Muscle of leg (tissue), 11 donors: ENCODE data around the gene PIP4K2A. TPM values are rescaled to one million over a fixed set of nuclear protein-coding genes. Genes with fewer than 3 reads are reported as not detected.
"Not testable (repeated sequence)": the region's sequence is repeated elsewhere in the genome, so short reads cannot be mapped to it uniquely, and the experiment has no call there.

Source experiments
- DNase-seq: peaks from one replicate; pipeline ENCODE4 v3.0.0; 2013
- H3K27ac ChIP-seq: one replicate; pipeline ENCODE4 v1.5.1; 2013; ENCODE audit warnings: mild to moderate bottlenecking, low read length, control low read depth
- H3K27me3 ChIP-seq: one replicate; pipeline ENCODE4 v1.6.1; 2013; ENCODE audit warnings: low read length; ENCODE audit not compliant: control insufficient read depth, insufficient read depth
- H3K36me3 ChIP-seq: one replicate; pipeline ENCODE4 v1.6.1; 2013; ENCODE audit warnings: low read length; ENCODE audit not compliant: control insufficient read depth, insufficient read depth
- H3K4me1 ChIP-seq: one replicate; pipeline ENCODE4 v1.6.1; 2013; ENCODE audit warnings: low read length; ENCODE audit not compliant: control insufficient read depth, insufficient read depth
- H3K4me3 ChIP-seq: one replicate; pipeline ENCODE4 v1.5.1; 2013; ENCODE audit warnings: low read length, control low read depth
- H3K9me3 ChIP-seq: replicated peaks from 2 replicates; pipeline ENCODE4 v1.6.1; 2013; ENCODE audit warnings: low read depth, low read length; ENCODE audit not compliant: control insufficient read depth
- WGBS: methylation state at CpG from one replicate; pipeline ENCODE4 v1.1.5; 2013; ENCODE audit warnings: missing lambda C conversion rate; ENCODE audit not compliant: insufficient coverage; 5-methylcytosine and 5-hydroxymethylcytosine counted together
- polyA plus RNA-seq, 8 donors: library from polyadenylated mRNA; unstranded; fragments of 120-200 nt; gene quantifications; one replicate each; pipeline versions ENCODE4 v1.2.1 to v1.2.3, GENCODE V29; 2013; ENCODE audit warnings: inconsistent platforms in 1 of 8, low replicate concordance in 1 of 8; ENCODE audit not compliant: insufficient read length in 8 of 8, insufficient read depth in 1 of 8
- total RNA-seq: library from RNA; stranded (reverse); fragments of 120-200 nt; gene quantifications from one replicate; pipeline ENCODE4 v1.2.4, GENCODE V29; 2013

PIP4K2A gene
- total and polyA plus RNA-seq, 9 donors = 15.4 to 22.4 (median 18.3) TPM

DNA sequence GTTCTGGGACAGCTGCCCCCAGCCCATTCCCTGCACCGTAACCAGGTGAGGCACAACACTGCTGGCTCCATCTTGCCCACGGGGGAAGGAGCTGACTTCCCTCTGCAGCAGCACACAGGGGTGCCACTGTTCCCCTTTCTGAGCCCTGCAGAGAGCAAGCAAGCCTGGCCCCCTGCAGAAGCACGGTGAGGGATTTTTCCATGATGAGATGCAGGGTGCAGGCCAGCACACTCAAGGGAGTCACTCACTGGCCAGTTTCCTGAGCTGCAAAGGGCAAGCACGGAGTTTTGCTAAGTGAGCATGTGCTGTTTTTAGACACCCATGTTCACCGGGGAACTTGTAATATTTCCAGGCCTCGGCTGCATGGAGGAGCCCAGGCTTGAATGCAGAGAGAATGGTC, 176.6 kb downstream of the PIP4K2A start:
- no peak for DNase-seq
- Histone ChIP-seq H3K27ac (no peak overlapping the region), H3K9me3 (no peaks in the 10 kb centered on the region), H3K27me3 (no peaks in the 10 kb centered on the region), H3K4me1 (no peaks in the 10 kb centered on the region), H3K36me3 (peaks cover 39% of the 10 kb centered on the region), H3K4me3 (no peak overlapping the region)
- WGBS = 61% methylated on average over 6 of the region's 6 CpGs

- no peaks in the 10 kb centered on the region for H3K4me1 ChIP-seq
- H3K27me3 ChIP-seq = no peaks in the 10 kb centered on the region
- H3K27ac ChIP-seq = no peak overlapping the region
- peaks cover 29% of the 10 kb centered on the region for H3K36me3 ChIP-seq
- DNase-seq = no peak
- WGBS = no CpG with 5 or more reads among the region's 8 CpGs
- no peaks in the 10 kb centered on the region for H3K9me3 ChIP-seq
- no peak overlapping the region for H3K4me3 ChIP-seq
These were observed 177.8 kb downstream of the PIP4K2A start for GRCh38 chr10:22536620-22537019.

GRCh38 chr10:22534849-22535604, 179.4 kb downstream of the PIP4K2A start:
- Histone ChIP-seq H3K4me3 (no peak overlapping the region), H3K27ac (no peak overlapping the region), H3K27me3 (no peaks in the 10 kb centered on the region), H3K36me3 (peaks cover 22% of the 10 kb centered on the region), H3K4me1 (no peaks in the 10 kb centered on the region), H3K9me3 (peaks cover 4% of the 10 kb centered on the region)
- no peak for DNase-seq
- 97% methylated on average over 4 of the region's 9 CpGs for WGBS

- DNase-seq = no peak
- Histone ChIP-seq H3K4me3 (no peak overlapping the region), H3K9me3 (peaks cover 7% of the 10 kb centered on the region), H3K27me3 (no peaks in the 10 kb centered on the region), H3K36me3 (peaks cover 3% of the 10 kb centered on the region), H3K27ac (no peak overlapping the region), H3K4me1 (no peaks in the 10 kb centered on the region)
- no CpG with 5 or more reads among the region's 2 CpGs for WGBS
These were observed 182.9 kb downstream of the PIP4K2A start for GRCh38 chr10:22531441-22531840.

GRCh38 chr10:22531008-22531407, 183.4 kb downstream of the PIP4K2A start:
- no peak for DNase-seq
- WGBS = 92% methylated on average over 2 of the region's 3 CpGs
- H3K36me3 ChIP-seq = no peaks in the 10 kb centered on the region
- H3K4me3 ChIP-seq = no peak overlapping the region
- no peaks in the 10 kb centered on the region for H3K27me3 ChIP-seq
- H3K9me3 ChIP-seq = peaks cover 7% of the 10 kb centered on the region
- H3K27ac ChIP-seq = no peak overlapping the region
- no peaks in the 10 kb centered on the region for H3K4me1 ChIP-seq

- Histone ChIP-seq H3K9me3 (peaks cover 7% of the 10 kb centered on the region), H3K4me1 (no peaks in the 10 kb centered on the region), H3K4me3 (no peak overlapping the region), H3K36me3 (no peaks in the 10 kb centered on the region), H3K27me3 (no peaks in the 10 kb centered on the region), H3K27ac (no peak overlapping the region)
- 60% methylated on average over 1 of the region's 2 CpGs for WGBS
- DNase-seq = no peak
These were observed 186.9 kb downstream of the PIP4K2A start for GRCh38 chr10:22527520-22527919.

DNA sequence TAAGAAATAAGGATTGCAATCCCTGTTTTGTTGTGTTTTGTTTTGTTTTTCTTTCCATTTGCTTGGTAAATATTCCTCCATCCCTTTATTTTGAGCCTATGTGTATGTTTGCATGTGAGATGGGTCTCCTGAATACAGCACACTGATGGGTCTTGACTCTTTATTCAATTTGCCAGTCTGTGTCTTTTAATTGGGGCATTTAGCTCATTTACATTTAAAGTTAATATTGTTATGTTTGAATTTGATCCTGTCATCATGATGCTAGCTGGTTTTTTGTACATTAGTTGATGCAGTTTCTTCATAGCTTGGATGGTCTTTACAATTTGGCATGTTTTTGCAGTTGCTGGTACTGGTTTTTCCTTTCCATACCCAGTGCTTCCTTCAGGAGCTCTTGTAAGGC, 190.0 kb downstream of the PIP4K2A start:
- H3K9me3 ChIP-seq, DNase-seq: not testable (repeated sequence)

DNA sequence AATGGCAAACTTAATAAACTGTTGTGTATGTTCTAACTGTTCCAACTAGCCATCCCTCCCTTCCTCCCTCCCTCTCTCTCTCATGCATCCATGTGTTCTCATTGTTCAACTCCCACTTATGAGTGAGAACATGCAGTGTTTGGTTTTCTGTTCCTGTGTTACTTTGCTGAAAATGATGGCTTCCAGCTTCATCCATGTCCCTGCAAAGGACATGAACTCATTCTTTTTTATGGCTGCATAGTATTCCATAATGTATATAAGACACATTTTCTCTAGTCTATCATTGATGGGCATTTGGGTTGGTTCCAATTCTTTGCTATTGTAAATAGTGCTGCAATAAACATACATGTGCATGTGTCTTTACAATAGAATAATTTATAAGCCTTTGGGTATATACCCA, 193.7 kb downstream of the PIP4K2A start:
- not testable (repeated sequence) for H3K9me3 ChIP-seq, H3K36me3 ChIP-seq, H3K4me3 ChIP-seq, H3K27ac ChIP-seq, H3K4me1 ChIP-seq, DNase-seq, H3K27me3 ChIP-seq

More for the DNA sequence above, 190.0 kb downstream of the PIP4K2A start:
- not testable (repeated sequence) for H3K36me3 ChIP-seq, H3K4me1 ChIP-seq, H3K27ac ChIP-seq, H3K27me3 ChIP-seq, H3K4me3 ChIP-seq

DNA sequence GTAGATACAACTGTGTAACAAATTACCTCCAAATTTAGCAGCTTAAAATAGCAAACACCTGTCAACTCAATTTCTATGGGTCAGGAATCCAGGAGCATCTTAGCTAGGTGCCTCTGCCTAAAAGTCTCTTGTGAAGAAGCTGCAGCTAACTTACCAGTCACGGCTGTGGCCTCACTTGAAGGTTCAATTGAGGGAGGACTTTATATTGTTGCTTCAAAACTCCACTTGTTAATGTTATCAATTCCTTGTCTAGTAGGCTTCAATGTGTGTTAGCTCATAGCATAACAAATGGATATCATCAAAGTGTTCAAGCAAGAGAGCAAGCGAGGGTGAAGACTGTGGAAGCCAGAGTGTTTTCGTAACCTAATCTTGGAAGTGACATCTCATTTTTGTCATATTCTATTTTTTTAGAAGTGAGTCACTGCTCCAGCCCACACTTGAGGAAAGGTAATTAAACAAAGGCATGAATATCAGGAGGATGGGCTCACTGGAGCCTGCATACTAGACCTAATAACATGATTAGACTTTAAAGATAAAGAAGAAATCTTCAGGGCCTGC, 196.1 kb downstream of the PIP4K2A start:
- no peak for DNase-seq
- H3K36me3 ChIP-seq = no peaks in the 10 kb centered on the region
- H3K4me3 ChIP-seq = no peak overlapping the region
- no peaks in the 10 kb centered on the region for H3K27me3 ChIP-seq
- H3K9me3 ChIP-seq = peaks cover 2% of the 10 kb centered on the region
- no CpG with 5 or more reads among the region's 3 CpGs for WGBS
- no peaks in the 10 kb centered on the region for H3K4me1 ChIP-seq
- no peak overlapping the region for H3K27ac ChIP-seq

GRCh38 chr10:22515009-22515408, 199.4 kb downstream of the PIP4K2A start:
- no peaks in the 10 kb centered on the region for H3K9me3 ChIP-seq
- no peak for DNase-seq
- no peak overlapping the region for H3K4me3 ChIP-seq
- H3K4me1 ChIP-seq = no peaks in the 10 kb centered on the region
- WGBS = 64% methylated on average over 3 of the region's 3 CpGs
- no peaks in the 10 kb centered on the region for H3K27me3 ChIP-seq
- no peak overlapping the region for H3K27ac ChIP-seq
- H3K36me3 ChIP-seq = no peaks in the 10 kb centered on the region

GRCh38 chr10:22514414-22514758, 200.0 kb downstream of the PIP4K2A start:
- not testable (repeated sequence) for H3K4me1 ChIP-seq, H3K27me3 ChIP-seq, DNase-seq, H3K9me3 ChIP-seq, H3K4me3 ChIP-seq, H3K27ac ChIP-seq, H3K36me3 ChIP-seq
- 96% methylated on average over 3 of the region's 3 CpGs for WGBS
